GM12872 (cell line): Measurements from ENCODE around the gene GIPC2.

Source experiments
- CTCF ChIP-seq: IDR thresholded peaks from 3 replicates; pipeline ENCODE4 v1.5.1; 2011; ENCODE audit warnings: low read depth, mild to moderate bottlenecking, low read length, moderate library complexity; ENCODE audit not compliant: insufficient read depth

The GIPC2 gene

DNA sequence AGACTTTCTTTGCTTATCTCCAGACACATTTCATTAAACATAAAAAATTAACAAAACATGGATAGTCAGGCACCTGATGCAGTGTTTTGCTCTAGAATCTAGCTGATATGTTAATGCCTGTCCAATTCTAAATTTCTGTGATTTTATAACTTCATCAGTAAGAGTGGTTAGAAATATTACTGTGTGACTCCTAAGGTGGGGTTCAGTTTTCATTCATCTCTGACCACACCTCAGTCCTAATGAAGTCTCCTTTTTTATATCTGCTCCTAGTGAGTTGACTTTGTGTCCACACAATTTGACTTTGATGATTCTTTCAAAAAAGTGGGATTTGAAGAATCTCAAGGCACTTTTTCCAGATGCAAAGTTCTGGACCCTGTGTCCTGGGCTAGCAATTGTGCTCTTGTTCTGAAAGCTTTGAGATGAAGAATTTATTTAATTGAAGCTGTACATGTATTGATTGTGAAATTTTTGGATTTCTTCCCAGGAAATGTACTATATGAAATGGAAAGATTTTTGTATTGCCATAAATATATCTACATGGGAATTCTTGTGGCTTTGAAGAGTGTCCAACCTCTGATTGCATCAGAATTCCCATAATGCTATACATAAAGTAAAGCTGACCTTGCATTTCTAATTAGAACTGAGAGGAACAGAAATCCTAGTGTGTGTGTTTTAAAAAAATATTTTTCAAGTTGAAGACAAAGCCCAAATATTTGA, 111.2 kb downstream of the GIPC2 start:
- no peak for TF ChIP-seq CTCF

DNA sequence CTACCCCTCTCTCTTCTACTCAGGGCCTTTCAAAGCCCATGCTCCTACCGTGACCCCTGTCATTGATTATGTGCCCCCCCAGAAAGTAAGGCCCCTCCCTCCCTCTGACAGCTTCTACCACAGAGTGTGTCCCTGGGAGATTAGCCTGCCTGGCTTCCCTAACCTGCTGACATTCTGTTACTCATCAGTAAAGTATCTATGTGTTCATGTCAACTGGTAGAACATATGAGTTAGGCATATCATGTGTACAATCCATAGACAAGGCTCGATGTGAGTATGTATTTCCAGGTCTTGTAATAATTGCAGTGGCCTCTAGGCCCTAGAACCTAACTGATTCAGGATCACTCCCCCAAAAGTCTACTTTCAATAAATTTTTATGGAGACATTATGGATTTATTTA, 120.0 kb downstream of the GIPC2 start:
- TF ChIP-seq CTCF = no peak

DNA sequence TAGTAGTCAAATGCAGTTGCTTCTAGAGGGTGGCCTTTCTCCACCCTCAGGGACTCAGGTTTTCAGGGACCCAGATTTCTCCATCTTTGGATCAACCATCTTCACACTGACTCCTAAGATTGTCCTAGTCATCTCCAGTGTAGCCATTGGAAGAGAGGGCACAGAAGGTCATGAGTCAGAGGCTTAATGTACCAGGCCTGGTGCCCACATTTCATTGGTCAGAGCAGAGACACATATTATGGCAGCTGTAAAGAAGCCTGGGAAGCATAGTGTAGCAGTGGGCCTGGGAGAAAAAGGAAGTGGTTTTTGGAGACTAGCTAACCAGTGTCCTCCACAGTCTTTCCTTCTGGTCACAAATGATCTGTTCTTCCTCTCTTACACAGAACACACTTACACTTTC, 122.5 kb downstream of the GIPC2 start:
- no peak for TF ChIP-seq CTCF

DNA sequence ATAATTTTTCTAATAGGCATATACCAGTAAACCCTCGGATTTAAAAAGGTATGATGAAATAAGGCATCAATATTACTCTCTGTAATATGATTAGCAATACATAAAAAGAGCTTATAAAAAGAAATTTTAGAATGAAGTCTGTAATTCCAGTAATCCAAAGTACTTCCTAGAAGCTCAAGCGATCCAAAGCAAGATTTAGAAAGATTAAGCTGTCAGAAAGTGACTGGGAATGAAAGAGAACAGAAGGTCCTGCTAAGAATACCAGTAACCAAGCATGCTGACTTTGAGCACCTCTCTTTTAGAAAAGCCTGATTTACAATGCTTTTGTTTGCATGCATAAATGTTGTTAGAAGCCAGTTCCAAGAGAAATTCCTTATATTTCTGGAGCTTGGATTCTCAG, 125.1 kb downstream of the GIPC2 start:
- no peak for TF ChIP-seq CTCF

- TF ChIP-seq CTCF = no peak
These were observed 126.2 kb downstream of the GIPC2 start for GRCh38 chr1:78171736-78172590.

GRCh38 chr1:78176448-78176847, 130.7 kb downstream of the GIPC2 start:
- TF ChIP-seq CTCF = no peak

DNA sequence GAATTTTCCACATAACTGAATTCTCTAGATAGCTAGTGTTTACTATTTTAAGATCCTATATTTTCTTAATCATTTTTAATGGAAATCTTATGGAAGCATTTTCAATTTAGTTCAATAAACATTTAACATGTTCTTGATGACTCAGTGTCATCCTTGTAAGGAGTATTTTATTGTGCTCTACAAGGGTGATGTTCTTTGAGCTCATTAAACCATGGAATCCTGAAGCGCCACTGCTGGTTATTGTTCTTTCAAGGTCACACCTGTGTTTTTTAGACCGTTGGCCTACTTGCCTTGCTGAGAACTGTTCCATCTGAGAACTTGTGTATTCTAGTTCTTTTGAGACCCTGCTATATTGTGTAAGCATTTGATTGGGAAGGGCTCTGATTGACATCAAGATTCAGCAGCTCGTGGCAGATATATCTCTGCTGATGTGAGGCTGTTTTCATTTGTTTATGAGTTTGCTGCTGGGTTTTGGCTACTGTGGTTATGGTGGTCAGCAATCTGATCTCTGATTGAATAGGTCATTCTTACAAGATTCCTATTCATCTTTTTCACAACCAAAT, 132.0 kb downstream of the GIPC2 start:
- no peak for TF ChIP-seq CTCF
